Tibial nerve (tissue), 4 donors: ENCODE results near the gene LRRTM3. TPM values are rescaled to one million over a fixed set of nuclear protein-coding genes. Genes with fewer than 3 reads are reported as not detected.

Experiments used
- DNase-seq, 2 donors: peaks; one replicate each; pipeline ENCODE4 v3.0.0-alpha.2; 2019; ENCODE audit warnings: low spot score in 2 of 2
- H3K27ac ChIP-seq, 4 donors: fragments of 200-600 bp; sonication (generic) in 3 of 4; one replicate each; pipeline ENCODE4 v1.5.1; 2017 to 2019; ENCODE audit warnings: mild to moderate bottlenecking in 1 of 4
- H3K27me3 ChIP-seq, 2 donors: fragments of 200-600 bp; sonication (generic) in 1 of 2; one replicate each; pipeline versions ENCODE4 v1.5.1 to v1.6.0; 2017 to 2019
- H3K36me3 ChIP-seq, 3 donors: fragments of 200-600 bp; sonication (generic); one replicate each; pipeline ENCODE4 v1.5.1; 2018 to 2019
- H3K4me1 ChIP-seq, 4 donors: fragments of 200-600 bp; sonication (generic) in 3 of 4; one replicate each; pipeline ENCODE4 v1.5.1; 2017 to 2019
- H3K4me3 ChIP-seq, 4 donors: fragments of 200-600 bp; sonication (generic) in 3 of 4; one replicate each; pipeline ENCODE4 v1.5.1; 2017 to 2019; ENCODE audit warnings: mild to moderate bottlenecking in 1 of 4, moderate library complexity in 1 of 4
- H3K9me3 ChIP-seq, 4 donors: fragments of 200-600 bp; sonication (generic) in 3 of 4; one replicate each; pipeline ENCODE4 v1.5.1; 2017 to 2019
- CTCF ChIP-seq, 5 experiments: fragments of 200-600 bp in 3 of 5; fragments of 450-650 bp in 2 of 5; sonication (generic) in 3 of 5; IDR thresholded peaks; one replicate each; pipeline ENCODE4 v1.5.1; 2016 to 2019; ENCODE audit warnings: antibody characterized with exemption in 5 of 5, mild to moderate bottlenecking in 3 of 5, moderate library complexity in 2 of 5
- EP300 ChIP-seq, 2 donors: sonication (generic); formaldehyde crosslinking; IDR thresholded peaks; one replicate each; pipeline ENCODE4 v1.6.1; 2017; ENCODE audit warnings: antibody characterized with exemption in 2 of 2, mild to moderate bottlenecking in 1 of 2
- POLR2A ChIP-seq, 2 donors: fragments of 450-650 bp; IDR thresholded peaks; one replicate each; pipeline ENCODE4 v1.6.1; 2017; ENCODE audit warnings: antibody characterized with exemption in 2 of 2, mild to moderate bottlenecking in 2 of 2, moderate library complexity in 2 of 2
- WGBS, 2 donors: methylation state at CpG; one replicate each; pipeline ENCODE4 v1.1.5; 2018; 5-methylcytosine and 5-hydroxymethylcytosine counted together
- total RNA-seq, 4 donors: library from RNA; depleted of rRNA; stranded (reverse); fragments of >200 nt; gene quantifications; one replicate each; pipeline ENCODE4 v1.1.0, GENCODE V29; 2016

The LRRTM3 gene
- total RNA-seq, 4 donors from 2014 or later = 0.42 TPM; not detected in 3

DNA sequence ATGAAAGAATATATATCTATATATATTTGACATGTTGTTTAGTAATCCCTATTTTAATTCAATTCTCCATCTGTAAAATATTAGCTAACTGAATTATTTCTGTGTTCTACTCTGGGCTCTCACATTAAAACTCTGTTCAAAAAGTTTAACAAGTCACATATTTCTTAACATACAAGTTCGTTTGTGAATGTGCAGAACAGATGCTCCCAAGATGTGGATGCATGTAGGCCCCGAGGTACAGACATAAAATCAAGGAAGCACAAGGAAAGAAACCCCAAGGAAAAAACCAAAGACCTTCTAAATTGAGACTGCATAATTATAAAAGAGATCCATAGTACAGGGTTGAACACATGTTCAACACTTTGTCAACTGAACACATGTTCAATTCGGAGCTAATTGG, 175.1 kb downstream of the LRRTM3 start:
- 60 to 72% methylated on average over 3 of the region's 3 CpGs for WGBS, 2 donors
- DNase-seq = no peak
- no peak for TF ChIP-seq CTCF (IDR thresholded peaks at IDR 0.05)
- no peak for TF ChIP-seq POLR2A (IDR thresholded peaks at IDR 0.05)
- no peak for TF ChIP-seq EP300 (IDR thresholded peaks at IDR 0.05)
- H3K36me3 ChIP-seq = no peaks in the 10 kb centered on the region
- no peak overlapping the region for H3K4me3 ChIP-seq
- H3K4me1 ChIP-seq = no peaks in the 10 kb centered on the region
- no peak overlapping the region for H3K27ac ChIP-seq
- no peaks in the 10 kb centered on the region for H3K27me3 ChIP-seq
- no peaks in the 10 kb centered on the region for H3K9me3 ChIP-seq

GRCh38 chr10:67107670-67108069, 181.8 kb downstream of the LRRTM3 start:
- H3K27me3 ChIP-seq = no peaks in the 10 kb centered on the region
- no peak for DNase-seq
- H3K36me3 ChIP-seq = no peaks in the 10 kb centered on the region
- WGBS, 2 donors = 83 to 90% methylated on average over 3 of the region's 3 CpGs
- TF ChIP-seq POLR2A (IDR thresholded peaks at IDR 0.05) = no peak
- no peak for TF ChIP-seq CTCF (IDR thresholded peaks at IDR 0.05)
- no peak for TF ChIP-seq EP300 (IDR thresholded peaks at IDR 0.05)
- no peak overlapping the region for H3K4me3 ChIP-seq
- H3K9me3 ChIP-seq = no peaks in the 10 kb centered on the region
- H3K4me1 ChIP-seq = no peaks in the 10 kb centered on the region
- H3K27ac ChIP-seq = no peak overlapping the region

GRCh38 chr10:67110286-67110685, 184.4 kb downstream of the LRRTM3 start:
- DNase-seq = no peak
- H3K4me1 ChIP-seq = no peaks in the 10 kb centered on the region
- TF ChIP-seq EP300 (IDR thresholded peaks at IDR 0.05) (no peak), CTCF (IDR thresholded peaks at IDR 0.05) (no peak), POLR2A (IDR thresholded peaks at IDR 0.05) (no peak)
- no peak overlapping the region for H3K27ac ChIP-seq
- no peaks in the 10 kb centered on the region for H3K9me3 ChIP-seq
- H3K36me3 ChIP-seq = no peaks in the 10 kb centered on the region
- no peaks in the 10 kb centered on the region for H3K27me3 ChIP-seq
- no peak overlapping the region for H3K4me3 ChIP-seq

GRCh38 chr10:67112765-67113164, 186.9 kb downstream of the LRRTM3 start:
- TF ChIP-seq EP300 (IDR thresholded peaks at IDR 0.05) = no peak
- TF ChIP-seq CTCF (IDR thresholded peaks at IDR 0.05) = no peak
- TF ChIP-seq POLR2A (IDR thresholded peaks at IDR 0.05) = no peak
- Histone ChIP-seq H3K4me1 (no peaks in the 10 kb centered on the region), H3K9me3 (no peaks in the 10 kb centered on the region), H3K36me3 (no peaks in the 10 kb centered on the region), H3K27ac (no peak overlapping the region), H3K27me3 (no peaks in the 10 kb centered on the region), H3K4me3 (no peak overlapping the region)
- no peak for DNase-seq
- WGBS, 2 donors = 94 to 95% methylated on average over 1 of the region's 1 CpG

DNA sequence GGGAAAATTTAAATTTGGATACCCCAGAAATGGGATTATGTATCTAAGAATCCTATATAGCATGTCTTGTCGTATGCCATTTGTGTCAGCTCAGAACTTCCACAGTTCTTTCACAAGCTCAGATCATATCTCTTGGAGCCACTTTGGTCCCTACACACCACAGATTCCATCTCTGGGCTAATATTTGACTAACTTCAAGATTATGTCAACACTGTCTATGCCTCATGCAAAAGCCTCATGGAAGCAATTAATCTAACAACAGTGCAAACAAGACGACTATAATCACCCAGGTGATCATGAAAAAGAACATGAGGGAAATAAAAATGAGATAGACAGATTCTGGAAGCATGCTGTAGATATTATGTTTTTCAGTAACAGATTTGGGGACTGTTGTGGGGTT, 189.1 kb downstream of the LRRTM3 start:
- TF ChIP-seq POLR2A (IDR thresholded peaks at IDR 0.05) (no peak), CTCF (IDR thresholded peaks at IDR 0.05) (no peak), EP300 (IDR thresholded peaks at IDR 0.05) (no peak)
- DNase-seq = no peak
- Histone ChIP-seq H3K36me3 (no peaks in the 10 kb centered on the region), H3K27ac (no peak overlapping the region), H3K9me3 (no peaks in the 10 kb centered on the region), H3K4me3 (no peak overlapping the region), H3K27me3 (no peaks in the 10 kb centered on the region), H3K4me1 (no peaks in the 10 kb centered on the region)
- WGBS, 2 donors = 85 to 93% methylated on average over 2 of the region's 2 CpGs
